Ectodermal cell (in vitro differentiated cells): ENCODE results near the gene AMOT.
"Not testable (repeated sequence)": the region's sequence is repeated elsewhere in the genome, so short reads cannot be mapped to it uniquely, and the experiment has no call there.

Experiments used
- H3K27ac ChIP-seq: 2 replicates; pipeline ENCODE4 v1.7.0; 2013; ENCODE audit warnings: mild to moderate bottlenecking, low read depth, low read length; ENCODE audit not compliant: insufficient read depth, poor library complexity, severe bottlenecking
- H3K27me3 ChIP-seq: 2 replicates; pipeline ENCODE4 v1.7.0; 2013; ENCODE audit warnings: mild to moderate bottlenecking, low read length; ENCODE audit not compliant: insufficient read depth, control insufficient read depth, poor library complexity, severe bottlenecking
- H3K36me3 ChIP-seq: one replicate; pipeline ENCODE4 v1.7.0; 2013; ENCODE audit warnings: low read length; ENCODE audit not compliant: control insufficient read depth, insufficient read depth
- H3K4me1 ChIP-seq: one replicate; pipeline ENCODE4 v1.7.0; 2013; ENCODE audit warnings: low read length; ENCODE audit not compliant: control insufficient read depth, insufficient read depth
- H3K4me3 ChIP-seq: 2 replicates; pipeline ENCODE4 v1.7.0; 2013; ENCODE audit warnings: low read depth, low read length, control low read depth; ENCODE audit not compliant: insufficient read depth
- H3K9me3 ChIP-seq: 2 replicates; pipeline ENCODE4 v1.7.0; 2013; ENCODE audit warnings: mild to moderate bottlenecking, low read length, moderate library complexity; ENCODE audit not compliant: control insufficient read depth
- WGBS, 2 experiments: methylation state at CpG; one replicate each; pipeline ENCODE4 v1.1.7; 2013; ENCODE audit warnings: missing lambda C conversion rate in 2 of 2; 5-methylcytosine and 5-hydroxymethylcytosine counted together

AMOT gene

GRCh38 chrX:112865464-112866025 is 24.9 kb upstream of the AMOT start:
- H3K27ac ChIP-seq: no peak overlapping the region

GRCh38 chrX:112863850-112864249 is 23.2 kb upstream of the AMOT start:
- Histone ChIP-seq H3K27ac (no peak overlapping the region), H3K4me1 (no peaks in the 10 kb centered on the region), H3K4me3 (no peak overlapping the region), H3K27me3 (no peaks in the 10 kb centered on the region), H3K9me3 (no peaks in the 10 kb centered on the region), H3K36me3 (no peaks in the 10 kb centered on the region)
- WGBS, 2 experiments: 89 to 98% methylated on average over 2 of the region's 2 CpGs

More at GRCh38 chrX:112865464-112866025, 24.9 kb upstream of the AMOT start:
- Histone ChIP-seq H3K4me3 (no peak overlapping the region), H3K36me3 (no peaks in the 10 kb centered on the region), H3K4me1 (no peaks in the 10 kb centered on the region), H3K9me3 (no peaks in the 10 kb centered on the region), H3K27me3 (no peaks in the 10 kb centered on the region)
- WGBS, 2 experiments: 98 to 100% methylated on average over 4 of the region's 4 CpGs

DNA sequence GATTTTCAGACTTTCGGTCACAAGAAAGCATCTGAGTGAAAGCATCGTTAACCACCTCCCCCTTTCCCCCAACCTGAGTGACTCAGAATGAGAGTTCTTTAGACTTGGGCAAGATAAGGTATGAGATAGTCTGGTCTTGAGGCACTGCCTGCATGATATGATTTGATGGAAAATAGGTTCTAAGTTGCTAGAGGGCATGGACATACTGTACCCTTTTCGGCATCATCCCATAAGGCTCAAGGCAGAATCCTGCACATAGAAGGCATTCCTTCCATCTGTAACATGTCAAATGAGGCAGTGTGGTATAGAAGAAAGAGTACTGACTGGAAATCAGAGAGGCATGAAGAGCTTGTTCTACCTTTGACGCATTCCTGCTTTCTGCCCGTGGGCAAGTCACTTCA is 16.8 kb upstream of the AMOT start:
- H3K27ac ChIP-seq: no peak overlapping the region
- 94 to 98% methylated on average over 5 of the region's 5 CpGs for WGBS, 2 experiments

GRCh38 chrX:112854901-112855300 is 14.3 kb upstream of the AMOT start:
- H3K27me3 ChIP-seq, H3K36me3 ChIP-seq, H3K4me3 ChIP-seq, H3K27ac ChIP-seq, H3K9me3 ChIP-seq, H3K4me1 ChIP-seq: not testable (repeated sequence)
- WGBS, 2 experiments: 94 to 97% methylated on average over 26 of the region's 26 CpGs

More for the DNA sequence above, 16.8 kb upstream of the AMOT start:
- H3K4me1 ChIP-seq: no peaks in the 10 kb centered on the region
- no peaks in the 10 kb centered on the region for H3K9me3 ChIP-seq
- no peaks in the 10 kb centered on the region for H3K36me3 ChIP-seq
- H3K4me3 ChIP-seq: no peak overlapping the region
- no peaks in the 10 kb centered on the region for H3K27me3 ChIP-seq

- no peaks in the 10 kb centered on the region for H3K36me3 ChIP-seq
- H3K9me3 ChIP-seq: no peaks in the 10 kb centered on the region
- no peaks in the 10 kb centered on the region for H3K27me3 ChIP-seq
- H3K27ac ChIP-seq: no peak overlapping the region
- no peak overlapping the region for H3K4me3 ChIP-seq
- H3K4me1 ChIP-seq: no peaks in the 10 kb centered on the region
- 67 to 71% methylated on average over 2 to 3 of the region's 3 CpGs for WGBS, 2 experiments
These were observed 12.2 kb upstream of the AMOT start for GRCh38 chrX:112852851-112853250.

- Histone ChIP-seq H3K27ac (no peak overlapping the region), H3K36me3 (no peaks in the 10 kb centered on the region), H3K9me3 (no peaks in the 10 kb centered on the region), H3K27me3 (no peaks in the 10 kb centered on the region), H3K4me1 (no peaks in the 10 kb centered on the region), H3K4me3 (no peak overlapping the region)
- 31 to 51% methylated on average over 3 to 4 of the region's 4 CpGs for WGBS, 2 experiments
These were observed 11.2 kb upstream of the AMOT start for GRCh38 chrX:112851806-112852205.

DNA sequence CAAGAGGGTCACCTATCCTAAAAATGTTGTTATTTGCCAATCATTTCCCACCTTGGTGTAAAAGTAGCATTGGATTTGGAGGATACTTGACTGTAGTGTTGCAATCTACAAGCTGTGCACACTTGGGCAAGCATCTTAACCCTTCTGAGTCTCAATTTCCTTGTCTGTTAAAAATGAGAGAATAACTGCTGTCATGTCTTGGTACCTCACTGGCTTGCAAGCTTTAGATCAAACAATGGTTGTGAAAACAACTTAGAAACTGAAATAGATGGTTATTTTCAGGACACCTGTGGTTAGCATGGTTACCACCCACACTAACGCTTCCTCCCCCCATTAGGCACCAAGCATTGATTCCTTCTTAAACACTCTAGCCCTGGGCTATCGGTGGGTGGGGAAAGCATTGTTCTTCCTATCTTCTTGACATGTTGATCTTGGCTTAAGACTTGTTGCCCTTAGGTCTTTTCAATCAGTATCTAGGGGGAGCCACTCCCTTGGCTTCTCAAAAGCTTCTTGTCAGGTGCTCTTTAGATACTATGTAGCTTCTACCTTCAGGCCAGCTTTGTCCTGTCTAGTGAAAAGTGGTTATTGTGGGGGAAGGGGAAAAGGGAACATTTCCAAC is 10.6 kb upstream of the AMOT start:
- Histone ChIP-seq H3K36me3 (no peaks in the 10 kb centered on the region), H3K4me3 (no peak overlapping the region), H3K9me3 (no peaks in the 10 kb centered on the region), H3K4me1 (no peaks in the 10 kb centered on the region), H3K27ac (no peak overlapping the region), H3K27me3 (no peaks in the 10 kb centered on the region)
- 8% methylated on average over 2 of the region's 2 CpGs; no CpG with 5 or more reads in 1 of the 2 experiments for WGBS, 2 experiments

GRCh38 chrX:112849016-112849415 is 8.4 kb upstream of the AMOT start:
- Histone ChIP-seq H3K9me3 (no peaks in the 10 kb centered on the region), H3K27ac (no peak overlapping the region), H3K27me3 (no peaks in the 10 kb centered on the region), H3K4me1 (peaks cover 4% of the 10 kb centered on the region), H3K4me3 (no peak overlapping the region), H3K36me3 (no peaks in the 10 kb centered on the region)

- H3K27me3 ChIP-seq: no peaks in the 10 kb centered on the region
- no peak overlapping the region for H3K27ac ChIP-seq
- H3K4me3 ChIP-seq: no peak overlapping the region
- H3K9me3 ChIP-seq: no peaks in the 10 kb centered on the region
- H3K36me3 ChIP-seq: no peaks in the 10 kb centered on the region
- peaks cover 4% of the 10 kb centered on the region for H3K4me1 ChIP-seq
- WGBS, 2 experiments: 85 to 86% methylated on average over 2 of the region's 2 CpGs
These were observed 6.2 kb upstream of the AMOT start for GRCh38 chrX:112846782-112847181.

- Histone ChIP-seq H3K27ac (no peak overlapping the region), H3K27me3 (no peaks in the 10 kb centered on the region), H3K4me1 (peaks cover 4% of the 10 kb centered on the region), H3K4me3 (no peak overlapping the region), H3K36me3 (no peaks in the 10 kb centered on the region), H3K9me3 (no peaks in the 10 kb centered on the region)
- WGBS, 2 experiments: 83 to 85% methylated on average over 4 of the region's 4 CpGs
These were observed 5.6 kb upstream of the AMOT start for GRCh38 chrX:112846187-112846586.
